ENCODE results near the gene AFDN. TPM values are rescaled to one million over a fixed set of nuclear protein-coding genes. Genes with fewer than 3 reads are reported as not detected.

AFDN gene
- total and polyA plus RNA-seq, 2 donors (not counting 1 experiment from before 2014, with no cell fraction given), result 21.0 to 57.1 TPM

GRCh38 chr6:167779129-167779992 lies 47.4 kb upstream of the AFDN start:
- Histone ChIP-seq H3K4me3 (replicated peaks in 1 of 4; ENCODE audit: control extremely low read depth in 1 of 4, insufficient read depth in 1 of 4, low read depth in 3 of 4, low read length in 4 of 4) (no peak overlapping the region), H2AFZ (ENCODE audit: low read length) (no peak overlapping the region), H4K20me1 (ENCODE audit: control insufficient read depth, extremely low read depth, insufficient read depth, low read length) (no peaks in the 10 kb centered on the region), H3K27me3 (ENCODE audit: control insufficient read depth, insufficient read depth, low read length) (no peaks in the 10 kb centered on the region), H3K4me2 (ENCODE audit: extremely low read depth, insufficient read depth, low read length) (no peak overlapping the region), H3K9me3 (ENCODE audit: control insufficient read depth, insufficient read depth, low read depth, low read length) (no peaks in the 10 kb centered on the region), H3K4me1 (ENCODE audit: control insufficient read depth, extremely low read depth, insufficient read depth, low read length) (no peaks in the 10 kb centered on the region), H3K27ac (ENCODE audit: insufficient read depth, low read length) (no peak overlapping the region), H3K79me2 (ENCODE audit: control insufficient read depth, insufficient read depth, low read length) (no peaks in the 10 kb centered on the region), H3K9ac (ENCODE audit: insufficient read depth, low read length) (no peak overlapping the region), H3K36me3 (ENCODE audit: control insufficient read depth, insufficient read depth, low read length) (no peaks in the 10 kb centered on the region)
- TF ChIP-seq CTCF (conservative IDR thresholded peaks at IDR 0.05 in 1 of 2, IDR thresholded peaks at IDR 0.05 in 1 of 2; ENCODE audit: low read depth in 1 of 2, low read length in 2 of 2) (no peak), EZH2 (IDR thresholded peaks at IDR 0.05; ENCODE audit: low read length, missing control alignments) (no peak)
- no peak for DNase-seq (ENCODE audit: low read depth in 2 of 2)

GRCh38 chr6:167779993-167780655 lies 46.6 kb upstream of the AFDN start:
- Histone ChIP-seq H3K79me2 (ENCODE audit: control insufficient read depth, insufficient read depth, low read length) (no peaks in the 10 kb centered on the region), H2AFZ (ENCODE audit: low read length) (no peak overlapping the region)

More at GRCh38 chr6:167779993-167780655, 46.6 kb upstream of the AFDN start:
- Histone ChIP-seq H3K9ac (ENCODE audit: insufficient read depth, low read length) (no peak overlapping the region), H3K9me3 (ENCODE audit: control insufficient read depth, insufficient read depth, low read depth, low read length) (no peaks in the 10 kb centered on the region), H3K4me3 (replicated peaks in 1 of 4; ENCODE audit: control extremely low read depth in 1 of 4, insufficient read depth in 1 of 4, low read depth in 3 of 4, low read length in 4 of 4) (no peak overlapping the region), H4K20me1 (ENCODE audit: control insufficient read depth, extremely low read depth, insufficient read depth, low read length) (no peaks in the 10 kb centered on the region), H3K4me1 (ENCODE audit: control insufficient read depth, extremely low read depth, insufficient read depth, low read length) (no peaks in the 10 kb centered on the region), H3K4me2 (ENCODE audit: extremely low read depth, insufficient read depth, low read length) (no peak overlapping the region), H3K27ac (ENCODE audit: insufficient read depth, low read length) (no peak overlapping the region), H3K27me3 (ENCODE audit: control insufficient read depth, insufficient read depth, low read length) (no peaks in the 10 kb centered on the region), H3K36me3 (ENCODE audit: control insufficient read depth, insufficient read depth, low read length) (no peaks in the 10 kb centered on the region)
- no peak for TF ChIP-seq EZH2 (IDR thresholded peaks at IDR 0.05; ENCODE audit: low read length, missing control alignments)
- no peak for TF ChIP-seq CTCF (conservative IDR thresholded peaks at IDR 0.05 in 1 of 2, IDR thresholded peaks at IDR 0.05 in 1 of 2; ENCODE audit: low read depth in 1 of 2, low read length in 2 of 2)
- no peak for DNase-seq (ENCODE audit: low read depth in 2 of 2)
